Measurements from ENCODE around the gene NANS. TPM values are rescaled to one million over a fixed set of nuclear protein-coding genes. Genes with fewer than 3 reads are reported as not detected.
A peak's percentile ranks its signal among the peaks of the same experiment; 100 is the strongest.

NANS gene
- total and polyA plus RNA-seq, 2 of the 13 experiments (the other 11 are each of a cell fraction or from before 2014, with no cell fraction given), result 86.9 to 203 TPM

DNA sequence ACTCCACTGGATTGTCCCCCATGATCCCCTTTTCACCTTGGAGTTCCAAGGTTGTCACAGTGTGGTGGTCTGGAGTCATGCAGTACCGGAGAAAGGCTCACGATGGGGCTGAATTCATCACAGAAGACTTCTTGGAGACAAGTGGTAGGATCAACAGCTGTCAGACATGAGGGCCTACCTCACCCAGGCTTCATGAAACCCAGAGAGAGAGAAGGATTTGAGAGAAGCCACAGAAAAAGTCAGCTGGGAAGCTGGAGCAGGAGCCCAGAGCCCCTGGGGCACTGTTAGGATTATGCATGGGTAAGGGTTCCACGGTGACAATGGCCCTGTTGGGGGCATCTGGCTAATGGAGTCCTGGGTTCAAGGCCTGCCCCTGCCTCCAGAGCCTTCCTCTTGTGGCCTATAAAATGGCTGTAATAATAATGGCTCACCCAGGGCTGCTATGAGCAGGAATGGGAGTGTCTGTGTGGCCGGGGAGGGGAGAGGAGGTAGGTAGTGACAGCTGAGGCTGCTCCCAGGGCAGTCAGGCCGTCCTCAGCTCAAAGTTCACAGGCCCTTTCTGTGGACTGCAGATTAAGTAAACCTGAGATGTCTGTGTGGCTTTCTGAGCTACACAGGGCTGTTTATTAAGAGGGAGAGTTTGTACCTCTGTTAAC lies 61.6 kb downstream of the NANS start (continued):
- TF ChIP-seq ZNF670 (CRISPR knock-in tag; IDR thresholded peaks at IDR 0.05; ENCODE audit: borderline replicate concordance) (peak; percentile 41; the same call in 1 of the 2 replicates), FOXO1 (CRISPR knock-in tag; IDR thresholded peaks at IDR 0.05) (no peak), ZNF646 (CRISPR knock-in tag; IDR thresholded peaks at IDR 0.05) (no peak), SSRP1 (CRISPR knock-in tag; IDR thresholded peaks at IDR 0.05) (no peak), ZFY (CRISPR knock-in tag; IDR thresholded peaks at IDR 0.05) (no peak), MIXL1 (CRISPR knock-in tag; IDR thresholded peaks at IDR 0.05) (peak; percentile 12; the same call in 1 of the 2 replicates), POLR2AphosphoS5 (IDR thresholded peaks at IDR 0.05; ENCODE audit: low read depth, low read length) (0 out of 2 replicates have a peak, but pooled peaks have one; percentile 24), KDM5A (IDR thresholded peaks at IDR 0.05; ENCODE audit: borderline replicate concordance, low read length) (no peak), NFIB (CRISPR knock-in tag; IDR thresholded peaks at IDR 0.05; ENCODE audit: borderline replicate concordance) (no peak), TBX3 (IDR thresholded peaks at IDR 0.05; ENCODE audit: borderline replicate concordance) (no peak), KLF11 (CRISPR knock-in tag; IDR thresholded peaks at IDR 0.05) (no peak), ZNF274 (CRISPR knock-in tag; IDR thresholded peaks at IDR 0.05) (no peak), SMARCC2 (IDR thresholded peaks at IDR 0.05) (no peak), RORA (CRISPR knock-in tag; IDR thresholded peaks at IDR 0.05) (no peak), ZNF616 (CRISPR knock-in tag; IDR thresholded peaks at IDR 0.05; ENCODE audit: low read depth) (no peak), ZNF747 (CRISPR knock-in tag; IDR thresholded peaks at IDR 0.05; ENCODE audit: borderline replicate concordance) (no peak)
- TF ChIP-seq, protein P1, sequence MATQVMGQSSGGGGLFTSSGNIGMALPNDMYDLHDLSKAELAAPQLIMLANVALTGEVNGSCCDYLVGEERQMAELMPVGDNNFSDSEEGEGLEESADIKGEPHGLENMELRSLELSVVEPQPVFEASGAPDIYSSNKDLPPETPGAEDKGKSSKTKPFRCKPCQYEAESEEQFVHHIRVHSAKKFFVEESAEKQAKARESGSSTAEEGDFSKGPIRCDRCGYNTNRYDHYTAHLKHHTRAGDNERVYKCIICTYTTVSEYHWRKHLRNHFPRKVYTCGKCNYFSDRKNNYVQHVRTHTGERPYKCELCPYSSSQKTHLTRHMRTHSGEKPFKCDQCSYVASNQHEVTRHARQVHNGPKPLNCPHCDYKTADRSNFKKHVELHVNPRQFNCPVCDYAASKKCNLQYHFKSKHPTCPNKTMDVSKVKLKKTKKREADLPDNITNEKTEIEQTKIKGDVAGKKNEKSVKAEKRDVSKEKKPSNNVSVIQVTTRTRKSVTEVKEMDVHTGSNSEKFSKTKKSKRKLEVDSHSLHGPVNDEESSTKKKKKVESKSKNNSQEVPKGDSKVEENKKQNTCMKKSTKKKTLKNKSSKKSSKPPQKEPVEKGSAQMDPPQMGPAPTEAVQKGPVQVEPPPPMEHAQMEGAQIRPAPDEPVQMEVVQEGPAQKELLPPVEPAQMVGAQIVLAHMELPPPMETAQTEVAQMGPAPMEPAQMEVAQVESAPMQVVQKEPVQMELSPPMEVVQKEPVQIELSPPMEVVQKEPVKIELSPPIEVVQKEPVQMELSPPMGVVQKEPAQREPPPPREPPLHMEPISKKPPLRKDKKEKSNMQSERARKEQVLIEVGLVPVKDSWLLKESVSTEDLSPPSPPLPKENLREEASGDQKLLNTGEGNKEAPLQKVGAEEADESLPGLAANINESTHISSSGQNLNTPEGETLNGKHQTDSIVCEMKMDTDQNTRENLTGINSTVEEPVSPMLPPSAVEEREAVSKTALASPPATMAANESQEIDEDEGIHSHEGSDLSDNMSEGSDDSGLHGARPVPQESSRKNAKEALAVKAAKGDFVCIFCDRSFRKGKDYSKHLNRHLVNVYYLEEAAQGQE (IDR thresholded peaks at IDR 0.05; ENCODE audit: borderline replicate concordance in 1 of 2, low read depth in 1 of 2, low read length in 2 of 2), result no peak
- TF ChIP-seq, protein P2, sequence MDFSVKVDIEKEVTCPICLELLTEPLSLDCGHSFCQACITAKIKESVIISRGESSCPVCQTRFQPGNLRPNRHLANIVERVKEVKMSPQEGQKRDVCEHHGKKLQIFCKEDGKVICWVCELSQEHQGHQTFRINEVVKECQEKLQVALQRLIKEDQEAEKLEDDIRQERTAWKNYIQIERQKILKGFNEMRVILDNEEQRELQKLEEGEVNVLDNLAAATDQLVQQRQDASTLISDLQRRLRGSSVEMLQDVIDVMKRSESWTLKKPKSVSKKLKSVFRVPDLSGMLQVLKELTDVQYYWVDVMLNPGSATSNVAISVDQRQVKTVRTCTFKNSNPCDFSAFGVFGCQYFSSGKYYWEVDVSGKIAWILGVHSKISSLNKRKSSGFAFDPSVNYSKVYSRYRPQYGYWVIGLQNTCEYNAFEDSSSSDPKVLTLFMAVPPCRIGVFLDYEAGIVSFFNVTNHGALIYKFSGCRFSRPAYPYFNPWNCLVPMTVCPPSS (IDR thresholded peaks at IDR 0.05), result no peak

All from HepG2 (cell line).